Neural crest cell (in vitro differentiated cells): ENCODE results near the gene SCAPER. TPM values are rescaled to one million over a fixed set of nuclear protein-coding genes. Genes with fewer than 3 reads are reported as not detected.

ENCODE experiments used
- DNase-seq: peaks from one replicate; pipeline ENCODE4 v3.0.0; 2021; ENCODE audit warnings: low read depth, mixed read lengths, low spot score
- H3K27ac Mint-ChIP-seq: one replicate; pipeline ENCODE4 v1.8.0; 2021; ENCODE audit warnings: mild to moderate bottlenecking, mixed read lengths; ENCODE audit not compliant: unreplicated experiment
- H3K27me3 Mint-ChIP-seq: 2 replicates; pipeline ENCODE4 v1.8.0; 2021; ENCODE audit warnings: low read depth, mild to moderate bottlenecking, mixed read lengths
- H3K36me3 Mint-ChIP-seq: 2 replicates; pipeline ENCODE4 v1.8.0; 2021; ENCODE audit warnings: low read depth, mild to moderate bottlenecking, mixed read lengths
- H3K4me1 Mint-ChIP-seq: 2 replicates; pipeline ENCODE4 v1.8.0; 2021; ENCODE audit warnings: mixed read lengths
- H3K4me3 Mint-ChIP-seq: one replicate; pipeline ENCODE4 v1.8.0; 2021; ENCODE audit warnings: mild to moderate bottlenecking, mixed read lengths
- H3K9me3 Mint-ChIP-seq: 2 replicates; pipeline ENCODE4 v1.8.0; 2021; ENCODE audit warnings: mixed read lengths
- total RNA-seq: library from RNA; stranded (reverse); gene quantifications from 2 replicates; pipeline ENCODE4 v1.2.1, GENCODE V29; 2021
- TF ChIP-seq, protein P1 (sequence below): fragments of 200-600 bp; sonication (generic); conservative IDR thresholded peaks from 2 replicates; pipeline ENCODE4 v1.5.0; 2021; ENCODE audit warnings: antibody characterized with exemption, mild to moderate bottlenecking

Gene SCAPER
- total RNA-seq, 1 donor from 2014 or later, result 15.3 TPM

DNA sequence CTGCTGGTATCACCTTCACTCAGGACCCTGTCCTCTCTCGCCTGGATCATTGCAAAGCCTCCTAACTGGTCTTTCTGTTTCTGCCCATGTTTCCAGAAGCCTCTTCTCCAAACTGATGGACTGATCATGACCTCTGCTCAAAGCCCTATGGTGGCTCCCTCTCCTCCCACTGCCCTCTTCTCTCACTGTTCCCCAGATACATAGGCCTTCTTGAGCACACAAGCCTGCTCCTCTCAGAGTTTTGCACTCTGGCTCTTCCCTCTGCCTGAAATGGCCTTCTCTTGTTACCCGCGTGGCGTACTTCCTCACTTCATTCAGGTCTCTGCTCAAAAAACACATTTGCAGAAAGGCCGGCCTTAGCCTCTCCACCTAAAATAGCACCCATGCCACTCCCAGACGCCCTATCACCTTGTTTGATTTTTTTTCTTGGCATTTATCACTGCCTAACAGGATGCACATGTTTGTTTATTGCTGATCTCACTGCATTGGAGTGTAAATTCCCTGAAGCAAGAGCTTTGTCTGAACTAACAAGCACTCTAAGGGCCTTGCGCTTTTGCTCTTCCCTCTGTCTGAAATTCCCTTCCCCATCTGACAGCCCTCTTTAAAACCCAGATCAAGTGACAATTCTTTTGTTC lies 592.5 kb downstream of the SCAPER start:
- H3K27me3 Mint-ChIP-seq, result peaks cover 11% of the 10 kb centered on the region
- TF ChIP-seq, protein P1, sequence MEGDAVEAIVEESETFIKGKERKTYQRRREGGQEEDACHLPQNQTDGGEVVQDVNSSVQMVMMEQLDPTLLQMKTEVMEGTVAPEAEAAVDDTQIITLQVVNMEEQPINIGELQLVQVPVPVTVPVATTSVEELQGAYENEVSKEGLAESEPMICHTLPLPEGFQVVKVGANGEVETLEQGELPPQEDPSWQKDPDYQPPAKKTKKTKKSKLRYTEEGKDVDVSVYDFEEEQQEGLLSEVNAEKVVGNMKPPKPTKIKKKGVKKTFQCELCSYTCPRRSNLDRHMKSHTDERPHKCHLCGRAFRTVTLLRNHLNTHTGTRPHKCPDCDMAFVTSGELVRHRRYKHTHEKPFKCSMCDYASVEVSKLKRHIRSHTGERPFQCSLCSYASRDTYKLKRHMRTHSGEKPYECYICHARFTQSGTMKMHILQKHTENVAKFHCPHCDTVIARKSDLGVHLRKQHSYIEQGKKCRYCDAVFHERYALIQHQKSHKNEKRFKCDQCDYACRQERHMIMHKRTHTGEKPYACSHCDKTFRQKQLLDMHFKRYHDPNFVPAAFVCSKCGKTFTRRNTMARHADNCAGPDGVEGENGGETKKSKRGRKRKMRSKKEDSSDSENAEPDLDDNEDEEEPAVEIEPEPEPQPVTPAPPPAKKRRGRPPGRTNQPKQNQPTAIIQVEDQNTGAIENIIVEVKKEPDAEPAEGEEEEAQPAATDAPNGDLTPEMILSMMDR, result no peak
- H3K27ac Mint-ChIP-seq, result no peak overlapping the region
- peak overlapping the region; percentile 93 for H3K4me3 Mint-ChIP-seq
- H3K9me3 Mint-ChIP-seq, result peaks cover 3% of the 10 kb centered on the region
- DNase-seq, result no peak
- peaks cover 2% of the 10 kb centered on the region for H3K36me3 Mint-ChIP-seq
- peaks cover 38% of the 10 kb centered on the region for H3K4me1 Mint-ChIP-seq

DNA sequence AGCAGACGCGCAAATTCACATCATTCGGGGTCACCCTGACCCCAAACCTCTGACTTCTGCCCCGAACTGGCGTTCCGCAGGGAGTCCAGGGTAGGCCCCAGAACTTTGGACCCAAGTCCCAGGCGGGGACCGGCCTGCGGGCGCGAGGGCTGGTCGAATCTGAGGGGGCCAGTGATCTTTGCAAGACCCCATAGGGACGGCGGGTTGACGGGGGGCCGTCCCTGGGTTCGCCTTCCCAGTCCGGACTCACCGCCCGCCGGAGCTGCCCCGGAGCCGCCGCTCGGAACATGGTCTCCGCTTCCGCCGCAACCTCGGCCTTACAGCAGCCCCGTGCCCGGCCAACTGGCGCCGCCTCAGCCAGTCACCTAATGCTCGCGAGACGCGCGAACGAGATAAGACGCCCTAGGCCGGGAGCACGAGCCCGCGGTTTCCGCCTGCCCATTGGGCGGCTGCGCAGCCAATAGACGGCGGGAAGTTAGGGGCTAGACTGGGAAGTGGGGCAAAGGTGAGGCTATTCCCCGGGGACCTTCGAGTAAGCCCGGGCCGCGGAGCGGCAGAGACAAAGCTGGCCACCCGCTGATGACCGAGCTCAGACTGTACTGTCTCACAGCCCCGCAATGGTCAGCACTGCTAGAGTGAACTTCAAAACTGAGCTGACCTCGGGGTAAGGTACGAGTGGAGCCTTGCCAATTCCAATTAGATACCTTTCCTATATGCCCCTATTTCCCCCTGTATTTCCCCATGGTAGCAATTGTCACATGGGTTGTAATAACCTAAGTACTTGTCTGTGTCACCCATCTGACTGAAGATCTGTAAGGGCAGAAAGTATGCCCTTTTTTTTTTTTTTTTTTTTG lies 593.8 kb downstream of the SCAPER start, which contains the start of gene ETFA:
ETFA (minus strand) TSS at position 370 of the 854 bp plus-strand sequence; CDS start at position 289, 81 bp downstream.
- H3K27me3 Mint-ChIP-seq, result peaks cover 11% of the 10 kb centered on the region
- peak; percentile 89 for DNase-seq
- peaks cover 3% of the 10 kb centered on the region for H3K9me3 Mint-ChIP-seq
- peak within 1 kb of the TSS; percentile 94 for H3K27ac Mint-ChIP-seq
- peaks cover 38% of the 10 kb centered on the region for H3K4me1 Mint-ChIP-seq
- TF ChIP-seq, protein P1, result no peak
- peak within 1 kb of the TSS; percentile 93 for H3K4me3 Mint-ChIP-seq
- peaks cover 2% of the 10 kb centered on the region for H3K36me3 Mint-ChIP-seq

DNA sequence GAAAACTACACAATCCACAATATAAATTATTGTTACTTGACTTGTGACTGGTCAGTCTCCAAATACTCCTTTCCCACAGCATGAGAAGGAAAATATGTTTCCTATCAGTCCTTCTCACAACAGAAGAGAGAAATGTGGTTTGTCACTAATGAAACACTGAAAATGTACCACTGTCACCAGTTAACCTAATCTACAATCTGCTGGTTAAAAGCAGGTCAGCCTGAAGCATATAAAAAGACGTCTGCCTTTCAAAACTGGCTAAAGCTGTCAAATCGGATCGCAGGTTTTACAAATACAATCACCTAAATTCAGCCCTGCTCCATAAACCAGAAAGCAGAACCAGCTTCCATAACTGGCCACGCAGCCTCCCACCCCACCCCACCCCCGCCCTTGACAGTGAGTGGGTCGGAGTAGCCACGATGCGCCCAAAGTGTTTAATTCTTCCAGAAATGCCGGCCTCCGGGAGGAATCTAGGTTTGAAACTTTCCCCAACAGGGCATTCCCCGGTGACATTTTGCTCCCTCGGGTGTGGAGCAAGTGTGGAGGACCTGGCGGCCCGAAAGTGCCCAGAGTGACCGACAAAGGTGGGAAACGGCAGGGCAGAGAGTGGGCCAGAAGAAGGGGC lies 594.6 kb downstream of the SCAPER start:
- DNase-seq, result peak; percentile 16
- peaks cover 6% of the 10 kb centered on the region for H3K27me3 Mint-ChIP-seq
- H3K4me1 Mint-ChIP-seq, result peaks cover 38% of the 10 kb centered on the region
- H3K9me3 Mint-ChIP-seq, result peaks cover 3% of the 10 kb centered on the region
- H3K27ac Mint-ChIP-seq, result peak overlapping the region; percentile 81
- H3K4me3 Mint-ChIP-seq, result peak overlapping the region; percentile 93
- peaks cover 5% of the 10 kb centered on the region for H3K36me3 Mint-ChIP-seq
- TF ChIP-seq, protein P1, result no peak

DNA sequence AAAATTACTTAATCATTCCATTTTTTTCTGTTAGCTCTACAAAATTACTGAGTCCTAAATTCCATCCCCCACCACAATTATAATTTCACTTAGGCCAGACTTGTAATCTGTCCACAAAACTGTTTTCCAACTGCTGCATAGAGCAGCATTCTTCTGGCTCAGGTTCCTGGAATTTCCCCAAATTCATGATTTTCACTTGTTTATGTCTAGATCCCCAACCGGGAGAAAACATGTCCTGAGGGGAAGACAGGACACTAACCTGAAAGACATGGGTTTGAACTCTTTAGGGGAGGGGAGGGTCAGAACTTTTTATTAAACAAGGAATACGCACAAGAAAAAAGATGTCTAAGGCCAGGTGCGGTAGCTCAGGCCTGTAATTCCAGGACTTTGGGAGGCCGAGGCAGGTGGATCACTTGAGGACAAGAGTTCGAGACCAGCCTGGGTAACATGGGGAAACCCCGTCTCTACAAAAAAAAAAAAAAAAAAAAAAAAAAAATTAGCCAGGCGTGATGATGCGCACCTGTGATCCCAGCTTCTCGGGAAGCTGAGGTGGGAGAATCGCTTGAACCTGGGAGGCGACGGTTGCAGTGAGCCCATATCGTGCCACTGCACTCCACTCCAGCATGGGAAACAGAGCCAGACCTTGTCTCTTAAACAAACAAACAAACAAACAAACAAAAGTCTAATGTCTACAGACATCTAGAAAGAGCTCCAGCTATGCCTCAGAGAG lies 595.4 kb downstream of the SCAPER start:
- Mint-ChIP-seq H3K36me3 (peaks cover 9% of the 10 kb centered on the region), H3K4me1 (peaks cover 38% of the 10 kb centered on the region), H3K4me3 (peak overlapping the region; percentile 93), H3K9me3 (peaks cover 5% of the 10 kb centered on the region), H3K27me3 (peaks cover 4% of the 10 kb centered on the region), H3K27ac (no peak overlapping the region)
- no peak for DNase-seq
- TF ChIP-seq, protein P1, result no peak

DNA sequence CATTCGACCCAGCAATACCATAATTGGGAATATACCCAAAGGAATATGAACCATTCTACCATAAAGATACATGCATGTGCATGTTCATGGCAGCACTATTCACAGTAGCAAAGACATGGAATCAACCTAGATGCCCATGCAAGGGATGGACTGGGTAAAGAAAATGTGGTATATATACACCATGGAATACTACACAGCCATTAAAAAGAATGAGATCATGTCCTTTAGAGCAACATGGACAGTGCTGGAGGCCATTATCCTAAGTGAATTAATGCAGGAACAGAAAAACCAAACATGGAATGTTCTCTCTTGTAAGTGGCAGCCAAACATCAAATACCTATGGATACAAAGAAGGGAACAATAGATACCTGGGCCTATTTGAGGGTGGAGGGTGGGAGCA lies 601.2 kb downstream of the SCAPER start:
- no peaks in the 10 kb centered on the region for H3K27me3 Mint-ChIP-seq
- H3K27ac Mint-ChIP-seq, result no peak overlapping the region
- peaks cover 10% of the 10 kb centered on the region for H3K4me1 Mint-ChIP-seq
- TF ChIP-seq, protein P1, result no peak
- H3K36me3 Mint-ChIP-seq, result peaks cover 7% of the 10 kb centered on the region
- H3K4me3 Mint-ChIP-seq, result no peak overlapping the region
- no peak for DNase-seq
- peaks cover 3% of the 10 kb centered on the region for H3K9me3 Mint-ChIP-seq
